GM12892 (cell line): ENCODE measurements around the gene CAMP.
"Not testable (repeated sequence)": the region's sequence is repeated elsewhere in the genome, so short reads cannot be mapped to it uniquely, and the experiment has no call there.

Experiments used
- POLR2A ChIP-seq: IDR thresholded peaks from 2 replicates; pipeline ENCODE4 v1.6.1; 2011; ENCODE audit warnings: low read depth, low read length, control low read depth
- POLR2AphosphoS5 ChIP-seq: IDR thresholded peaks from 2 replicates; pipeline ENCODE4 v1.6.1; 2011; ENCODE audit warnings: low read depth, low read length, control low read depth
- TAF1 ChIP-seq: IDR thresholded peaks from 2 replicates; pipeline ENCODE4 v1.6.1; 2011; ENCODE audit warnings: low read depth, mild to moderate bottlenecking, control low read depth, low read length, borderline replicate concordance

DNA sequence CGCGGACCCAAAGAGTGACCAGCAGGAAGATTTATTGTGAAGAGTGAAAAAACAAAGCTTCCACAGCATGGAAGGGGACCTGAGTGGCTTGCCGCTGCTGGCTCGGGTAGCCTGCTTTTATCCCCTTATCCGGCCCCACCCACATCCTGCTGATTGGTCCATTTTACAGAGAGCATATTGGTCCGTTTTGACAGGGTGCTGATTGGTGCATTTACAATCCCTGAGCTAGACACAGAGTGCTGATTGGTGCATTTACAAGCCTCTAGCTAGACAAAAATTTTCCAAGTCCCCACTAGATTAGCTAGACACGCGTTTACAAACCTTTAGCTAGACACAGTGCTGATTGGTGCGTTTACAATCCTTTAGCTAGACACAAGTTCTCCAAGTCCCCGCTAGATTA, 47.9 kb downstream of the CAMP start:
- TF ChIP-seq POLR2AphosphoS5, POLR2A, TAF1: not testable (repeated sequence)
